EL (cell line): ENCODE measurements around the gene PRKG1.
"Not testable (repeated sequence)": the region's sequence is repeated elsewhere in the genome, so short reads cannot be mapped to it uniquely, and the experiment has no call there.

Experiments used
- DNase-seq: peaks from one replicate; pipeline ENCODE4 v3.0.0-alpha.2; 2016

Gene PRKG1

GRCh38 chr10:51340845-51341610 lies 266.7 kb downstream of the PRKG1 start:
- peak; percentile 8 for DNase-seq

DNA sequence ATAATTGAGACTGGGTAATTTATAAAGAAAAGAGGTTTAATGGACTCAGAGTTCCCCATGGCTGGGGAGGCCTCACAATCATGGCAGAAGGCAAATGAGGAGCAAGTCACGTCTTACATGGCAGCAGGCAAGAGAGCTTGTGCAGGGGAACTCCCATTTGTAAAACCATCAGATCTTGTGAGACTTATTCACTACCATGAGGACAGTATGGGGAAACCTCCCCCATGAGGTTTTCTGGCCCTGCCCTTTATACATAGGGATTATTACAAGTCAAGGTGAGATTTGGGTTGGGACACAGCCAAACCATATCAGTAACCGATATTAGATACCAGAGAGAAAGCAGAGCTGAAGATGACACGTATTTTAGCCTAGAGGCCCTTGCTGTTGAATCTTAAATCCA lies 267.5 kb downstream of the PRKG1 start:
- not testable (repeated sequence) for DNase-seq

DNA sequence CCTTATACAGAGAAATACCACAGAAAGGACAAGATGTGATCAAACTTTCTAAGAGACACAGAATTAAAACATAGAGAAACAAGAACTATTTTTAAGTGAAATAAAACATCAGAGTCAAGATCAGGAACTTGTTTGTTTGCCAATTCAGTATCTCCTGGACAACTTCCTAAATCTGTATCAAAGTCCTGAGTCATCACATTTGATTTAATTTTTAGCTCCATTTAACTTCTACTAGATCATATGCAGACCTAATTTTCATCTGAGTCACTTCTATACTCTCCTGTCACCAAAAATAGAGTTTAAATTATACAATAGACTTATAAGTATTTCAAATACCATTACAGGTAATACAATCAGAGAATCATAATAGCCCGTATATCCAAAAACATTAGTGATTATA lies 268.1 kb downstream of the PRKG1 start:
- DNase-seq, result no peak

- DNase-seq, result no peak
These were observed 269.1 kb downstream of the PRKG1 start for GRCh38 chr10:51343391-51343790.

DNA sequence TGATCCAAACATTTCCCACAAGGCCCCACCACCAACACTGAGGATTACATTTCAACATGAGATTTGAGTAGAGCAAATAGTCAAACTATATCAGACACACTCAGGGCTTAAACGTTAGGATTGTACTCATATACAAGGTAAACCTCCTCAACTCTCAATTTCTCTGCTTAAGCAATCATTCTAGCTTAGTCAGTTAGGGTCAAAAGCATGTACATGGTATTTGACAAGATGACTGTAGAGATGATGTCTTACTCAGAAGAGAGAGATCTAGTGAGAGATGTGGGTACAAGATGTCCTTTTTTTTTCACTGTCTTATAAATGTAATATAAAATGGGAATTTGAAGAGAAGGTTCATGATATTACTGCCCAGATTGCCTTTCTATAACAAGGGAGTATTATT lies 270.1 kb downstream of the PRKG1 start:
- DNase-seq, result no peak

- no peak for DNase-seq
These were observed 274.3 kb downstream of the PRKG1 start for GRCh38 chr10:51348622-51349021.

- DNase-seq, result no peak
These were observed 282.9 kb downstream of the PRKG1 start for GRCh38 chr10:51357170-51357569.

- no peak for DNase-seq
These were observed 283.9 kb downstream of the PRKG1 start for GRCh38 chr10:51358227-51358626.

GRCh38 chr10:51363415-51363814 lies 289.1 kb downstream of the PRKG1 start:
- DNase-seq, result no peak

DNA sequence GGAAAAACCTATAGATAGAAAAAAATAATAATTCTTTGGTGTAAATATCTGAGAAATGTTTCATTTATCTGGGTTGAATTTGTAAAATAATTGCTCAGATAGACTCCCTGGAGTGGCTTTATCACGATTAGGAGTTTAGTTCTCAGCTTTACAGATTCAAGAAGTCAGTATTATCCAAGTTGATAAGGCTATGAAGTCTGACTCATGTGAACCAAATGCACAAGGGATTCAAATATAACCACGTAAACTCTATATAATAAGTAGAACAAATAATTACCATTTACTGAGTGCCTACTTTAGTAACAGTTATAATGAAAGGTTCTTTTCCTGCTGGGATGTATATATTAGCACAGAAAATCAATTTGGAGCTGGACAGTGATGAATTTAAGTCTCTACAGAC lies 290.4 kb downstream of the PRKG1 start:
- no peak for DNase-seq

- DNase-seq, result no peak
These were observed 291.8 kb downstream of the PRKG1 start for GRCh38 chr10:51366044-51366443.

- no peak for DNase-seq
These were observed 292.8 kb downstream of the PRKG1 start for GRCh38 chr10:51367127-51367526.

GRCh38 chr10:51367694-51368093 lies 293.4 kb downstream of the PRKG1 start:
- DNase-seq, result no peak

- no peak for DNase-seq
These were observed 294.7 kb downstream of the PRKG1 start for GRCh38 chr10:51368943-51369342.

DNA sequence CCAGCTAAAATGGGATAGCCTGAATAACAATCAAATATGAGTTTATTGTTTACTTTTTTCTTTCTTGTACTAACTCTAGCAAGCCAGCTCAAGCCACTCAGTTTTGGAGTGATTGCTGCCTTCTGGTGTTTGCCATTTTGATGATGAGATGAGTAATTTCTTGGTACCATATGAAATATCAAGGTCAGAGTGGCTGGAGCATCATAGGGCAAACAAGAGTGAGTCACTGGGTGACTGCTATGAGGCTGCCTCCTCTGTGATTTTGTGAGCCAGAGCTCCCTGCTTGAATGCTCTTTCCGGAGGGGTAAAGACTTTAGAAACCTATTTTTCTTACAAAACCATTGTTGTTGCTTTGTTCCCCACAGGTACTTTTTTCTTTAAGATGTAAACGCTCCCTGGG lies 295.6 kb downstream of the PRKG1 start:
- DNase-seq, result peak; percentile 67

DNA sequence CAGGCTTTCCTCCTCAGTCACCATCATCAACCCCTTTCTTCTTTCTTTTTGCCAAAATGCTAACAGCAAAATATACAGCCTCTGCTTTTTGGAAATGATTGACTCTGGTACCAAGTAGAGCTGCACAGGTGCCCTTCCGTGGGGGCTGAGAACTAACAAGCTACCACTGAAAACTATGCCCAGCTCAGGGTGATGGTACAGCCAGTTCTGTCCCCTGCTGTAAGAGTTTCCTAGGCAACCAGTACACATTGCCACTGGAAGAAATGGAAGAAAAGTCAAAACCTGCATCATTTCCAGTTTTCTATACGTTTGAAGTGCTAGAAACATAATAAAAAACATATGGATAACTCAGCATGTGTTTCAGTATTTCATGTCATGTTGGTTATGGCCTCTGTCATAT lies 297.5 kb downstream of the PRKG1 start:
- DNase-seq, result no peak

- DNase-seq, result no peak
These were observed 301.5 kb downstream of the PRKG1 start for GRCh38 chr10:51375790-51376189.

DNA sequence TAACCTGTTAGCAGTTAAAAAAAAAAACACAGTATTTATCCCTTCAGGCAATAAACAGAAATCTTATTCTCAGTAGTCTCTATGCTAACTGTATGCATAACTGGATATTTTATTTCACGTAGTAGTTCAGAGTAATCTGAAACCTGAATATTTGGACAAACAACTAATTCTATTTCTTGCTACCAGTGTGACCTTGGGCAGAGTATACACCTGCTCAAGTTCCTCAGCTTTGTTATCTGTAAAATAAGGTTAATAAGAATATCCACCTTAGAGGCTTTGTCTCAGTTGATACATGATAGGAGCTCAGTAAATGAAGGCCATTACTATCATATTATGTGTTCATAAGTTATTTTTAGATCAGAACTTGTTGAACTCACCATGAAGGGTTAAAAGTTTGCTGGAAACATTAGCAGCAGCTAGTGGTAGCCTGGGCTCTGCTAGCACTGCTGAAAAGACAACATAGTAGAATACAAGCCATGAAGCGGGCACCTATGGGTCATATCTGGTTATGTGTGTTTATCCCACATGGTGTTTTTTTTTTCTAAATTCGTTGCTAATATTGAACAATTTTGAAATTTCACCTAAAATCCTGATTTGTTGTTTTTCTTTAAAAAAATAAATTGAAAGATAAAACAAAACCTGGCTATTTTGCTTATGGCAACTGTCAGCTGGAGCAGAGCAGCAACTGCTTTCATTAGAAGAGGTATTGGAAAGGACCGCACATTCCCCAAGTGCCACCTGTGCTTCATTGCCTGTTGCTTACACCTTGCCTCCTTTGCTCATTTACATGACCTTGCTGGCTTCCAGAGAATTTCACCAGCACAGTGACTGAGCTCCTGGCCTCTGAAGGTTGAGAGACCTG lies 303.0 kb downstream of the PRKG1 start:
- DNase-seq, result no peak

DNA sequence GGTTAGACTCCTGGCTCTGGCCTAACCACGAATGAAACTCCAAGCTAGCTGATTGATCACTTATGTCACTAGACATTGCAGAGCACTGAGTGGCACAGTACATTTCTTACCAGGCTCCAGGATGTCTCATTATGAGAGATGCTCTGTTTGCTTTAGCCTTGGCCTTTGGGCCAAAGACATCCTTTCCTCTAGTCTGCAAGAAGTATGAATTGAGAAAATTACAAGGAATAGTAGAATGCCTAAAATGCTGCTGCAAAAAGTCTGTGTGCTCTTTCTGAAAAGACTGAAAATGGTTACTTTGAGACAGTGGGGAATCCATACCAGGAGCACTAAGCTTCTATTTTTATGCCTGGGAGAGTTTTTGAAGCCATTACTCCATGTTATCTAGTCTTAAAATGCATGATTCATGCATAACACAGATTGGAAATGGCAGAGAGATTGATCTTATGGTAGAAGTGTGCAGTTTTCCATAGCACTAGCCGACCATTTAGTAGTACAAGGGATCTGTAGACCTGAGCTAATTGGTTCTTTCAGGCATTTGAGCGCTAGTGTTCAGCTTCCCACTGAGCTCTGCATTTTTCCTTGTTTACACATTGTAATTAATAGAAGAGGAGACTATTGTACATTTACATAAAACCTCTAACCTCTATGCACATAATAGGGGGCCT lies 303.8 kb downstream of the PRKG1 start:
- no peak for DNase-seq

DNA sequence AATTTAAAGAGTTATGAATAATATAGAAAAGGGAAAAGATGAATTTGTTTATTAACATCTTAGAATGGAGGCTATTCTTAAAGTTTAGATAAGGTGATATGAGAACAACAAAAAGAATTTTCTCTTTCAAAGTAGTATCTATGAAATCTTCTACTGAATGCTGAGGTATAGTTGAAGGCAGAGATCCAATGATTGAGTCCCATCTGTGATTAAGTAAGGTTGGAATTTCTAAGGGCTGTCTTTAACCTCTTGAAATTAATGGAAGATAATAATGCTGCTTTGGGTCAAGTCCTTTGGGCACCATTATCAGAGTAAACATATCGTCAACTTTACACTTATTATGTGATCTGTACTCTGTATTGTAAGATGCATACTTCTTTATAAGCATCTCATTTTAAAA lies 307.9 kb downstream of the PRKG1 start:
- peak; percentile 16 for DNase-seq

DNA sequence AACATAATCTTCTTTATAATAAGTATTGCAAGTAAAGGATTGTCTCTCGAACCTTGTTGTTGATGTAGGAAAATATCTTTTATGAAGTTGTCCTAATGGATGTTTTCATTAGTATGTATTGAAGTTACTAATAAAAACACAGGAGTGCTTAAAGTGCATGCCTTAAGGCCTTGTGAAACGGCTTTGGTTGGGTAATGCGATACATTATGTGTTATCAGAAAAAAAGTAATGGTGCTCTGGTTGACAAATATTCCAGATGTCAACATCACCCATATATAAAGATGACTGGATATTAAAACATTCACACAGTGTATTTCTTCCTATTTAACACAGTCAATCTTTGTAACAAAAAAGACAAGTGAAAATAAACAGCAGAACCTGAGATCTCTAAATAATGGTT lies 310.7 kb downstream of the PRKG1 start:
- no peak for DNase-seq

- DNase-seq, result no peak
These were observed 312.1 kb downstream of the PRKG1 start for GRCh38 chr10:51386248-51386885.
